ENCODE measurements around the gene HOXD11.

HOXD11 gene

DNA sequence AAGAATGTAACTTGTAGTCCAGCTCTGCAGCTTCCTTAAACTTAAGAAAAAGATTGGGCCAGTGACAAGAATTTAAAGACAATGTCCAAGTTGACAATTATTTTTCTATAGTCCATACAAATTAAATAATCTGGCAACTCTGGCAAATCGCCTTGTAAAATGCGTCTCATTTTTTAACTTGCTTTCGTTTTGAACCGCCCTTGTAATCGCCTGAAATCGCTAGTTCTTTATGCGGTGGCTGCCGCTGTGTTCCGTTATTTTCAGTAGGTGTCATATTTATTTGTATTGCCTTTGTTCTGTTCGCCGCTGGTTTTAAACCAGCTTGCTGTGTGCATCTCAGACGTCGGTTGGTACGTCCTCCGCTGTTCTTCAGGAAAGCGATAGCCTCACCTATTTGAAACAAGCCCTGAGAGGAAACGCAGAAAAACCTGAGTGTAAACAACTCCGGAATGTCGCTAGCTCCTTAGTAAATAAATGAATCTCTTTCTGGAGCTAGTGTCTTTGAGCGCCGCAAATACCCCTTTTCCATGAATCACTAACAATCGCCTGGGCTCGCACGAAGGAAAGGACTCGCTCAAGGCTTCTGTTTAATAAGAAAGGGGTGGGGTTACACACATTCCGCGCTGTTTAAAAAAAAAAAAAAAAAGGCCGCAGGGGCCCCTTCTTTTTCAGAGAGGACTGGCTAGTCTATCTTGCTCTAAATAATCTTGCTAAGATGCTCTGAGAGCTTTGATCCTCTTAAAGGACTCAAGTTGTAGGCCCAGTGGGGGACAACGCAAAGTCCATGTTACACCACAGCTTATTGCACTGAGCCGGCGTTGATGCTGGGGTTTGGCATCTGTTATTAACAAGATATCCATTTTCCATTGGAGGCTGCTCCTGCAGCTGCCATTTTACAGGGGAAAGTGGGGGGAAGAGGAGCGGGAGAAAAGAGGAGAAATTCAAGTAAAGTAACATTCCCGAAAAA, 25.4 kb downstream of the HOXD11 start:
- DNase-seq (ENCODE audit: low read depth), result no peak

GRCh38 chr2:176133389-176133788, 26.3 kb downstream of the HOXD11 start:
- DNase-seq (ENCODE audit: low read depth), result no peak

DNA sequence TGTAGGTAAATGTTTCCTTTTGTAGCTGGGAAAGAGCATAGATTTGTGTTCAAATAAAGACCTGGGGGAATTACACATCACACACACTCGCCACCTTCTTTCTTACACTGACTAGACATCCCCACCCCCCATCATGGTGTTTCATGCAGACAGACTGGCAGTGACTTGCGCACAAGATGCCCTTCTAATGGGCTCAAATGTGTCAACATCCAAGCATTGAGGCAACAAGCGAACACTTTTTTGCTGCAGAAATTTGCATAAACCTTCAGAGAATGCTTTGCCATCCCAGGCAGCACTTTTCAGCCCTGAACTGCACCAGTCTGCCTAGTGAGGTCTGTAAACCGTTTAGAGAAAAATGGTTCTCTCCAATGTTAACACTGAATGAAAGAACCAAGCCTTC, 27.0 kb downstream of the HOXD11 start:
- DNase-seq (ENCODE audit: low read depth), result no peak

DNA sequence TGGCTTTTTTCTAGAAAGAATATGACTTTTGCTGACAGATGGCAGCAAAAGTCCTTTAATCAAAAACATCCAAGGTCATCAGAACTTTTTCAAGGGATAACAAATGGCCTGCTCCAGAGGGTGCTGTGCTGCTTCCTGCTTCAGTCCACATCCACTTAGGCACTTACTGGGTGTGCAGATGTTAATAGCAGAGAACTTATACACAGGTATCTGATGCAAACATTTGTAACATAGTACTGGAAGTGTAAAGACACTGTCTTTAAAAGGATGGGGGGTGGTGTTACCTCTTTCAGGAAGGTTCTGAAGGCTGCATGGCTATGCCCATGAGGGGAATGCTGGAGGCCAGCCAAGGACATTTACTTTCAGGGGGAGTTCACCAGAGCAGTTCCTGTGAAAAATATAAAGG, 28.0 kb downstream of the HOXD11 start:
- DNase-seq (ENCODE audit: low read depth), result no peak

GRCh38 chr2:176136374-176137251, 29.5 kb downstream of the HOXD11 start:
- no peak for DNase-seq (ENCODE audit: low read depth)

DNA sequence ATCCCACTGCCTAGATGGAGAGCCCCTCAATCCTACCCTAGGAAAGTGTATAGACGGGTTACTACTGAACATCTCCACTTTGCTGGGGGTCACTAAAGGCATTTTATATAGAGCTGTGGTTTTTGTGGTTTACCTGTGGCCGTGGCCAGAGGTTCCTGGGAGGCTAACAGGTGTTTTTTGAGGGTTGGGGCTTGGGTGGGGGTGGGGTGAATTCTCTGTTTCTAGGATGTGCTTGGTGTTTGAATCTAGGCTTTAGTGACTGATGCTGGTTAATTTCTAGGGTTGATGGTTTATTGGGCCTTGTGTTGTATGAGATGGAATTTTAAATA, 30.1 kb downstream of the HOXD11 start:
- DNase-seq (ENCODE audit: low read depth), result no peak

- no peak for DNase-seq (ENCODE audit: low read depth)
Observed at GRCh38 chr2:176137906-176138305, 30.8 kb downstream of the HOXD11 start.

DNA sequence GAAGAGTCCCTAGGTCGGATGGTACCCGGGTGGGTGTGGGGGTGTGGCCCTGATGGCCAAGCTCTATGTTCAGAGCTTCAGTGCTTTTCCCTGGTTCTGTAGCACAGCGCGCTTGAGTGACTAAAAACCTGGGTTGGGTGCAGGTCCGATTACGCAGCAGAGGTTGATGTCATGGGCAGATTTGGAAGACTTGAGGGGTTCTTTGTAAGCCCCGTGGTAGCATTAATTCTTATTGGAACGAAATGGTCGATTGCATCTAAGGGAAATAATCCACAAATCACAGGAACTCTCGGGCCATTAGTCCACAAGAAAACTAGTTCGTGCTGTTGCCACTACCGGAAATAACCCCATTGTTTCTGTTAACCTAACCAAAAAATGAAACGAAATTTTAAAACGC, 31.4 kb downstream of the HOXD11 start:
- DNase-seq (ENCODE audit: low read depth), result no peak

- DNase-seq (ENCODE audit: low read depth), result no peak
Observed at GRCh38 chr2:176138923-176139660, 32.0 kb downstream of the HOXD11 start.

DNA sequence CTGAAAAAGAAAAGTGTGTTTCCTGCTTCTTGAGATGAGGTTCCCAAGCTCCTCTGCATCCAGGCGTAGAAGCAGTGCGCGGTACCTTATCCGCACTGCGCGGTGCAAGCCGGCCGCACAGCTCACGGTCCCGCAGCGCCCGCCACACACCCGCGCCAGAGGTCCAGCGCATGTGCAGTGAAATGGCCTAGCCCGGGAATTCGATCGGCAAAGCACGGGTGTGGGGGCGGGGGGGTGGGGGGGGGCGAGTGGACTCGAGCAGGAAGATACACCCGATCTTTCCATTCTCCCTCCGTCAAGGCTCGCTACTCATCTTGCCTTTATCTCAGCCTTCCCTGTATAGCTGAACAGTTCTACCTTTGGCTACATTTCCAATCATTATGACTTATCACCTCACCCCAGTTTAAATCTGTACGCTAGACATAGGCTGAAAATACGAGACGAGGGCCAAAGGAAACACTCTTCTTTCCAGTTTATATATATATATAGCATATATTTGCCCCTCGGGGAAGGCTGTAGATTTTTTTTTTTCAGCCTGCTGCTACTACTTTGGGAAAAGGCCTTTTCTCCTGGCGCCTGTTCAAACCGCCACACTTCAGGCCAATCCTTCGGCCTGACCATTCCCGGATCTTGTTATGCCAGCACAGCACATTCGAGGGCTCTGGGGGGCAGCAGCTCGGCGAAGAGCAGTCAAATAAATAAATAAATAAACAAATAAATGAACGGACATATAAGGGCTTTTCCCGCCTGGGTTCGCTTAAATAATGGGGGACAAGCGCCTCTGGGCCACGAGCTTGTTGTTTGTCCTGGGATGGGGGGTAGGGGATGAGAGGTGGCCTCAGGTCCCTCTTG, 32.8 kb downstream of the HOXD11 start:
- no peak for DNase-seq (ENCODE audit: low read depth)

DNA sequence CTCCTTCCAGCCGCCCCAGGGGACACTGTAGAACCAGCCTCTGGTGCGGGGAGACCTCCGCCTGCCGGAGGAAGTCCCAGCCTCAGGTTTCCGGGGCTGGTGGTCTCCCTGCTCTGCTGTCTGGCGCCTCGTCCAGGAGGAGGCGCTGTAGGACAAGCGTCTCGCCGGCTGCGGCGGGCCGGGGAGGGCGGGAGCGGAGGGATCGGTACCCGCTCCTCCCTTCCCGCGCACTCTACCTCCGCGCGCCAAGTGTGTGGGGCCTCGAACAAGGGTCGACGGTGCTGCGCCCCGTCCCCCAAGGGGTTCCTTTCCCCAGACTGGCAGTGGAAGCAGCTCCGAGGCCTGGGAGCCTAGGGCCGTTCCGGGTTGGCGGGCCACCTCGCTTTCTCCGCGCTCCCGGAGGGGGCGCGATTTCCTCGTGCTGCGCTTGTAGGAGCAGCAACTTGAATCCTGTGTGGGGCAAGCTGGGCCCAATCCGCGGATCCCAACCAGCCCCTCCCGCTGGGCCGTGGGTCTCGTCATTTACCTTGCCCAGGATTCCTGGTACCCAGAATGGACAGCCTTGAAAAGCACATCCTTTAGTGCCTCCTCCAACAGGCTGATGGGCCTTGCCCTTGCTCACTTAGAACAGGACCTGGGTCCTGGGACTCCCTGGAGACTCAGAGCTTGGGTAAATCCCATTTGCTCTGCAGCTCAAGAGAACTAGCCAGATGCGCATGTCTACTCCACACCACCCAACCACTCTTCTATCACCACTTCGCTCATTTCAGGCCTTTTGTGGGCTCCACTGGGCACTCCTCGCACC, 33.6 kb downstream of the HOXD11 start:
- peak; percentile 50 for DNase-seq (ENCODE audit: low read depth)

DNA sequence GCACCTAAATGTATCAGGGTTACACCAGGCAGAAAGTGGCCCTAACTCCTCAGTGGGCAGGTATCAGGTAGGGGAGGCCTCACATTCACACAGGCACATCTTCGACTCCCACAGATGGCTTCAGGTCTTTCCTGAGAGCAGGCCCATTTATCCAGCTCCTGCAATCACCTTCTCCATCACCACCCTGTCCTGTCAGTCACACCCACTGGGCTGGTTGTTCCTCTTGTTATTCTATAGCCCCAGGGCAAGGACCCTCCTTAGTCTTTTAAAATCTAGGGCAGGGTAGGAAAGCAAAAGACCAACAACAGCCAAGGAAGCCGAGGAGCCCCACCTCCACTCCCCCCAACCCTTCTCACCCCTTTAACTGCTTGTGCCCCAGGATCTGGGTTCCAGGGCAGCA, 35.2 kb downstream of the HOXD11 start:
- no peak for DNase-seq (ENCODE audit: low read depth)

DNA sequence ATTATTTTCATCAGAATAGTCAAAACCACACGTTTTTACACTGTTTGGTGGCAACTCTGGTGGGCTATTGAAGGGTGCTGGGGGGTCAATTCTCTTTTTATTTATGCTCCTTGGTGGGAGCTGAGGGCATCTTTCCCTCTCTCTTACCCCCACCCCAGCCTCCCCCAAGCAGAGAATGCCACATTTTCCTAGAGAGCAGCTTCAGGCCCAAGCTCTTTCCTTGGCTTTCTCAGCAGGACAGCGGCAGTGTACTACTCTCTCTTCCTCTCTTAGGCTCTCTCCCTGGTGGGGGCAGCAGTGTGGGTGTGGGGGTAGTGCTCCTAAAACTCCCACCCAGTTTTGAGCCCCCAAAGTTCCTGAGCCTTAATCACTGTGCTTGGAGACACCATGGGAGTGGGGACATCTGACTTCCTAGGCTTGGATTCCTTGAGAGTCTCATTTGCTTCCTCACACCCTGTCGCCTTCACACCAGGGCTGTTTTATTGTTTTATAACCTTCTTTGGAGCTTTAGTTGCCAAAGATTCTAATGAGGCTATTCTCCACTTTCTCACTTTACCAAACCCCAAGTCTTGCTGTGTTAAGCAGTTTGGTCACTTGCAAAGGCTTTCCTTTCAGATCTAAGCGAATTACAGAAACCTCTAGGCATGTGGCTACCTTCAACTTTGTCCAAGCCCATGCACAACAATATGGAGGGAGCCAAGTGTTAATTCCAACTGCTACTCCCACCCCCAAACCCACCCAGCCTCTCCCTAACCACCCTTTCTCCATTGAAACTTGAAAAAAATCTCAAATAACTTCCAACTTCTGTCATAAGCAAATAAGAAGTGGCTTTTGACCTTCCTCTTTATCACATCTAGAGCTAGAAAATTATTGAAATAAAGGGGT, 38.2 kb downstream of the HOXD11 start:
- no peak for DNase-seq (ENCODE audit: low read depth)

DNA sequence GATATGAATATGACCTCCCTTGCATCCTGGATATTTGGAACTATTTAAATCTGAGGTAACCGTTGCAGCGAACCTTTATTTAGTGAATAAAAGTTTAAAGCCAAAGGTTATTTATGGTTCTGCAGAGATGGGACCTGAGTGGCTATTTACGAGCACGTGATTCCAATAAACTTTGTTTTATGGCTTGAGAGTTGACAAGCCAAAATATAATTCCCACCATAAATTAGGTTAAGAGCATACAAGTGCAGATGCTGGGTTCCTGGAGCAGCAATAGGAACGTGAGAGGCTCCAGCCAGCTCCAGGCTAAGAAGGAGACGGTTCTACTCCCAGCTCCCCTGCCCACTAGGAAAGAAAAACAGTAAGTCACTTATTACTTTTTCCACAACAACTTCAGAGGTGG, 39.0 kb downstream of the HOXD11 start:
- DNase-seq (ENCODE audit: low read depth), result no peak

DNA sequence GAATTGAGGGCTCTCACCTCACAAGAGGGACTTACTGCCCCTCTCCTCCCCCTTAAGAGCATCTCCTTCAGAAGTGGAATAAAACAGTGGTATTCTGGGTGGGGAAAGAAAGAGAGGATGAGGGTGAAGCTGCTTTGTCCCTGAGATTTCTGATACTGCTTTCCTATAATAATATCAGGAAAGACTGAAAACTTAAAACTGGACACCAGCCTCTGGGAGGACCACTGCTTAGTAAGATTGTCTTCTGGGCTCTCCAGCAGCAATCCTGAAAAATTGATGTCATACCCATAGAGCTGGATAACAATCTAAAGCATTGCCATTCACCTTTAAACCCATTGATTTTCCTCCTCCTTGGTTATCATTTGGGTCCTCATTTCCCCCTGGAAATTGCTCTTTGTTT, 39.6 kb downstream of the HOXD11 start:
- no peak for DNase-seq (ENCODE audit: low read depth)

DNA sequence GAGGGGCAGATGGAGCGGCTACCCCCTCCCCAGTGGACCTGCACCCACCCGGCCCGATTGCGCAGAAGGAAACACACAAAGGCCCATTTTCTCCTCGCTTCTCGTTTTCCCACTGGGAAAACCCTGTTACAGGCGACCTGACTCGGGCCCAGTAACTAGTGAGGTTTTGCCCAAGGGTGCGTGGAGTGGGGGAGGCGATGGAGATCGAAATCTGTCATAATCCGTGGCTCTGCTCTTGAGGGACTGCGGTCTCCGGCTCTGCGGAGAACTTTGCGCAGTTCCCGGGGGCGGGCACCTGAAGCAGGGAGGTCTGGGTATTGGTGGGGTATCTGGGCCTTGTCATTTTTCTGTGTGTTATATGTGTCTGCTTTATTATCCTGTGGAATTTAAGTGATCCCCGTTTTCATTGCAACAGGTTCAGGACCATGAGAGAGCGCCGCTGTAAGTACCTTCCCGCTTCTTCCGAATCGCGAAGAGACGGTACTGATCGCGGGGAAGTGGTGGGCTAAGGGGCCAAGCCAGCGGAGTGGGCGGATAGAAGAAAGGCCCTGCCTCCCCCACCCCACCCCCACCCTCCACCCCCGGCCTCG, 40.2 kb downstream of the HOXD11 start:
- no peak for DNase-seq (ENCODE audit: low read depth)

DNA sequence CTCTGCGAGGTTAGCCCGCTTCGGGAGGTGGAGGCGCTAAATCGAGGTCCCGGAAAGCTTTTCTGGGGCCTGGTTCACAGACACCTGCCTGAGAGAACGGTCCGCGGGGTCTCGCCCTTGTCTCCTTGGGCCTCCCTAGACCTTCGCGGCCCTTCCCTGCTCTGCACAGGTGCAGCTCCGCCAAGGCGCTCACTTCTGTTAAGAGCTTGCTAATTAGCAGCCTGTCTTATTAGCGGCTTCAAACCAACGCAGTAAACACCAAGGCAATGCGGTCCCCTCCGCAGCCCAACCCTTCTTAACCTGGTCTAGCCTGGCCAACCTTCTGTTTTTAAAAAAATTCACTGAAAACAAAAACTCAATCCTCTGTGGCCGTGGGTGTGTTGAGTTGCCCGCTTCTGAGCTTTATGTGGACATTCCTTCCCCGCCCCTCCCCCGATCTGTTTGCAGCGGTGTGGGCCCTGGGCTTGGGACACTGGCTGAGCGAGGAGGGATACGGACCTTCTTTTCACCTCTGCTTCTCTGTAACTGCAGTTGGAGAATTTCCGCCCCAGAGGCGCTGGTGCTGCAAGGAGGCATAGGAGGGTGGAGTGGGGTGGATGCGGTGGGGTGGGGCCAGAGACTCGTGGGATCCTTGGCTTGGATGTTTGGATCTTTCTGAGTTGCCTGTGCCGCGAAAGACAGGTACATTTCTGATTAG, 40.9 kb downstream of the HOXD11 start:
- no peak for DNase-seq (ENCODE audit: low read depth)

DNA sequence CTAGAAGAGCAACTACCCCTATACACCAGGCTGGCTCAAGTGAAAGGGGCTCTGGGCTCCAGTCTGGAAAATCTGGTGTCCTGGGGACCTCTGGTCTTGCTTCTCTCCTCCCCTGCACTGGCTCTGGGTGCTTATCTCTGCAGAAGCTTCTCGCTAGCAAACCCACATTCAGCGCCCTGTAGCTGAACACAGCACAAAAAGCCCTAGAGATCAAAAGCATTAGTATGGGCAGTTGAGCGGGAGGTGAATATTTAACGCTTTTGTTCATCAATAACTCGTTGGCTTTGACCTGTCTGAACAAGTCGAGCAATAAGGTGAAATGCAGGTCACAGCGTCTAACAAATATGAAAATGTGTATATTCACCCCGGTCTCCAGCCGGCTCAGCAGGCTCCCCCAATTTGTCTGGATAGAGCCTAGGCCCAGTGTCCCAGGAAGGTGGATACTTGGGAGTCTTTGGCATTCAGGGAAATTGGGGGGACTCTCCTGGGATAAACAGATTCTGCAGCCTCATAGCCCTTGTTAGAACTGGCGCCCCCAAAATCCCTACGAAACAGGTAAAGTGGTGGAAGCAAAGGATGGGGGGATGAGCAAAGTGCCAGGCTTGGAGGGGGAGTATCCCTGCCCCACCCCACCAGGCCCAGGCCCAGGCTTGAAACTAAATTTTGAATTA, 41.8 kb downstream of the HOXD11 start:
- no peak for DNase-seq (ENCODE audit: low read depth)

Measured in iris pigment epithelial cell (primary cell).